HG02571 (cell line): ENCODE measurements around the gene PXYLP1.

Source experiments
- ATAC-seq: cut with Tn5 transposase; IDR thresholded peaks from one replicate; pipeline ENCODE4 v1.9.1; 2021; ENCODE audit warnings: mild to moderate bottlenecking, moderate library complexity; ENCODE audit not compliant: unreplicated experiment

PXYLP1 gene

DNA sequence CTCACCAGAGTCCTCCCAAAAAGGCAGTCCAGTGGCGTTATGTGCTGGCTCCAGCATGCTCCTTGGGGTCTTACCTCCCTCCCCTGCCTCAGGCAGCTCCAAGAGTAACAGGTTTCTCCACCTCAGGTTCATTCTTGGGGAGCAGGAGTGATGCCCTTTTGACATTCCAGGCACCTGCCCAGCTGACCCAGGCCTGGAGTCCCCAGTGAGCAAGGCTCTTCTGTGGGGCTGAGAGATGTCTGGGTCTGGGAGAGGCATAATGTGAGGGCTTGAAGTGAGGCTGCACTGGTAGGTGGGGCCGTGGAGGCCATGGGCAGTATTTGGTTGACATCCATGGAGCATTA lies 15.3 kb downstream of the PXYLP1 start:
- no peak for ATAC-seq

- ATAC-seq = no peak
Observed at GRCh38 chr3:141248064-141248463, 16.4 kb downstream of the PXYLP1 start.

DNA sequence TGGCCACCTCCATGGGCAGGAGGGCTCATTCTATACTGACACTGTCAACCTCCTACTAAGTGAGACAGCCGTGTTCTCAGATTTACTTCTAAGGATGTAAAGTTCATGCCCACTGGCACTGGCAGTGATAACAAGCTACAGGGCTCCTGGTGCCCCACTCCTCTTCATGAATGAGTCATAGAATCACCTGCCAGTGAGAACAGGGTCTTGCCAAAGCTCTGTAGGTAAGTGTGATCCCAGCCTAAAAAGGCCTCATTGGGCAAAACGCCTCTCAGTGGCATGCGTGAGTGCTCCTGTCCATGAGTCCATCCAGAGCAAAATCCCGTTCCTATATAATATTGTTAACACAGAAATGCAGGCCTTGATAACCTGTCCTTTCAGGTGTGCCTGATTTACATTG lies 17.4 kb downstream of the PXYLP1 start:
- no peak for ATAC-seq

- ATAC-seq = no peak
Observed at GRCh38 chr3:141250342-141250741, 18.7 kb downstream of the PXYLP1 start.

GRCh38 chr3:141250828-141251227 lies 19.2 kb downstream of the PXYLP1 start:
- no peak for ATAC-seq

- no peak for ATAC-seq
Observed at GRCh38 chr3:141253326-141253725, 21.7 kb downstream of the PXYLP1 start.

GRCh38 chr3:141253811-141254210 lies 22.2 kb downstream of the PXYLP1 start:
- ATAC-seq = no peak

GRCh38 chr3:141255137-141255845 lies 23.7 kb downstream of the PXYLP1 start:
- ATAC-seq = no peak

DNA sequence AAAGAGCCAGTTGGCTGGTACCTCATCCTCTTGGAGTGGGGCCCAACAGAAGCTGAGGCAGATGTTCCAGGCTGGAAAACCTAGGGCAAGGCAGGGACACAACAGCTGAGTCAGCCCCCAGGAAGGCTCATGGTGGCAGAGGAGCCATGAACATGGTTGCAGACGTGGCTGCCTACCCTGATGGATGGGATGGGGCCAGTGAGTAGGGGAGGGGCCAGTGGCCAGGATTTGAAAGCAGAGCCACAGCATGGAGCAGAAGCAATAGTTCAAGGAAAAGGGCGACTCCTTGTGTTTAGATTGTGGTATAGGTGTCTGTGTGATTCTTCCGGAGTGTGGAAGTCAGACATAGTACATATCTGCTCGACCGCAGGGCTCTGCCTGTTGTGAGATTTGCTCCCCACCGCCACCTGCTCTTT lies 24.2 kb downstream of the PXYLP1 start:
- no peak for ATAC-seq

DNA sequence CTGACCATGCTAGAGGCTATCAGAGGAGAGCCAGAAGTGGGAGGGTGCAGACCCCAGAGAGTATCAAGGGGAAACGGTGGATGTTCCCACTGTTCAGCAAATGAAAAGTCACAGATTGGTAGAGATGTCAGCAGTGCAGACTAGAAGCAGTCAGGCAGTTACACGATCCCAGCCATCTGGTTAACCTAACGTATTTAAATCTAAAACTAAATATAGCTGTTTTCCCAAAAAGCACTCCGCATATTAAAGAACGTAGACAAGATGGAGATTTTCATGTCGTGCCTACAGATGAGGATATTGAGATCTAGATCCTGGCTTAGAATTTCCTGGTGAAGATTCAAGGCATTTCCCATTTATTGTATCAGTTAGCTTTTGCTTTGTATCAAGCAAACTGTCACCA lies 25.2 kb downstream of the PXYLP1 start:
- ATAC-seq = no peak

- ATAC-seq = no peak
Observed at GRCh38 chr3:141257961-141258360, 26.3 kb downstream of the PXYLP1 start.

GRCh38 chr3:141258973-141259372 lies 27.3 kb downstream of the PXYLP1 start:
- no peak for ATAC-seq

- no peak for ATAC-seq
Observed at GRCh38 chr3:141259821-141260629, 28.4 kb downstream of the PXYLP1 start.

DNA sequence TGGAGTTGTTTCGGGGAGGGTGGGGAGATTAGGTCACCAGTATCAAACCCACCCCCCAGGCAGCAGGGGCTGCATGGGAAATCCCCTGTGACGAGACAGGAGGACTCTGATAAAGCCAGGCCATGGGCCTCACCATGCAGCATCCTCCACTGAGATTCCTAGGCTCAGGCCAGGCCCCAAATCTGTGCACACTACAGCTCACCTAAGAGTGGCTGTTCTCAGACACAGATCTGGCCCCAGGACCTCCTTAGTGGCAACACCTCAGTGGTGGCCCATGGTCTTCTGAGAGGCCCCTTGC lies 29.0 kb downstream of the PXYLP1 start:
- ATAC-seq = no peak

DNA sequence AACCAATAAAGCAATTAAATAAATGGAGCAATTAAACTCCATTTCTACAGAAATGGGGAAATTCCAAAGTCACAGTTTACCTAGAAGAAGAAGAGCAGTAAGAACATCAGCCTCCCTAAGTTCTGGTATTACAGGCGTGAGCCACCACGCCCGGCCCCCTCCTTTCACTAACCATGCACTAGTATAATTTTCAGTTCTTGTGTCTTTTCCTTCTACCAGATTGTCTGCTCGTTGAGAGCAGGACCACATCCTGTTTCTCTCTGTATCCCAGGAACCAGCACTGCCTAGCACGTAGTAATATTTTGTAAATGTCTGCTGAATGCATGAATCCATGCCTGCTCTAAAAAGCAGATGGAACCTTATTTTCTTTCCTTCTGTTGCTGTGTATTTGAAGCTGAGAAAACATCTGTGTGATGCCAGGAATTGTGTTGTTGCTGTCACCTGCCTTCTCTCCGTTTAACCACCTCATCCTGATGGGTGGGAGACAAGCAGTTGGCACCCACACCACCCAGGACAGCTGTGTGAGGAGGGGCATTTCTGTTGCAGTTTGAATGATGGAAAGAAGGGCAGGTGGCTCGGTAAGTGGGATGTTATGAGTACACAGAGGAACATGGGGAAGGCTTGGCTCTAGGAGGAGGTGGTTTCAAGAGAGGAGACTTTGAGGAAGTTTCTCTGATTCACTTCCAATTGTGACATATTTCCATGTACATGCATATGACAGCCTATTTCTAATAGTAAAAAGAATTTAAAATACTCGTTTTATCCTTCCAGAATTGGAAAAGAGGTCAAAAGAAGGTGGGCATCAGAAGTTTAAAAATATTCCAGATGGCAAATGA lies 30.1 kb downstream of the PXYLP1 start:
- ATAC-seq = no peak

DNA sequence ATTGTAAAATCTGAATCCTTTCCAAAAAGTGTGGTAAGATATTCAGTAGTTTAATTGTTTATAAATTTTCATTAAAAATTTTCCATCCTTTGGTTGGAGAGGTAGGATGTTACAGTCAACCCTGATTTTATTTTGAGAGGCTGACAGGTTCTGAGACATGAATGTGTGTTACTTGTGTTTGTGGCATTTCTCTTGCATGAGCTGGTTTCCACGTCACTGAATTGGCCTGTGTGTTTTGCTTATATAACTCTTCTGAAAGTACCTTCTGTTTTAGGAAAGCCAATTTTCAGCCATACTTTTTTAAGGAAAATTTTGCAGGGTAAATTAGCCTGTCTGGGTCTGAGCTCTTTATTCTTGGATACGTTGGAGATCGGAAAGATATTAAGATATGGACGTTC lies 30.7 kb downstream of the PXYLP1 start:
- ATAC-seq = no peak

- no peak for ATAC-seq
Observed at GRCh38 chr3:141266186-141266585, 34.6 kb downstream of the PXYLP1 start.

- no peak for ATAC-seq
Observed at GRCh38 chr3:141266797-141267555, 35.4 kb downstream of the PXYLP1 start.

DNA sequence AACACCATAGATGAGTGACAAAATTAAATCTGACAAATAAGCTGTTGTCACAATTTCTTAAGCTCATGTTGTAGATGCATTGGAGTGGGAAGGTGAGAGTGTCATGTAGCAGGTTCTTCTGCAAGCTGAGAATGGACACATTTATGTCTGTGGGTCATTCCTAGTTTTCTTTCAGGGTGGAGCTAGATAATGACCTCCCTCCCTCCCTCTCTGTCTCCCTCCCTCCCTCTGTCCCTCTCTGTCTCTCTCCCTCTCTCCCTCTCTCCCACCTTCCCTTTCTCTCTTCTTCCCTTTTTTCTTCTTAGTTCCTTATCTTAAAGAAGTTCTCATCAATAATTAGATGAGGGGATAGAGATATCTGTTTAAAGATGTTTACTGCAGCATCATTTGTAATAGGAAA lies 36.0 kb downstream of the PXYLP1 start:
- no peak for ATAC-seq

DNA sequence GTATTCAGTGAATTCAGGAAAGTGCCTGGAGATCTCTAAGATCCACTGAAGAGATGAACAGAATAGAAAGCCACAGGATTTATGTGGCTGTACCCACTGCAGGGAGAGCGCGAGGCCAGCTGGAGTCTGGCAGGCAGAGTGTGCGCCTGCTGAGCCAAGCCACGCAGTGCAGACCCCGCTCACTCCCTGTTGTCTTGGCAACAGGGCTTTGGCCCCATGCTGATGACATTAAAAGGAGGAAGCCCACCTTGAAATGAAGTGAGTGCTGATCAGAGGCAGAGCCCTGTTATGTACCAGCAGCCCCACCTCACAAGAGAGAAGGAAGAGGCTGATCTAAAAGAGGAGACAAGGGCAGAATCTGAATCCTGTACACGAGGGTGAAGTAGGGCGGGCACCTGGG lies 36.7 kb downstream of the PXYLP1 start:
- ATAC-seq = no peak

GRCh38 chr3:141268791-141269190 lies 37.2 kb downstream of the PXYLP1 start:
- no peak for ATAC-seq
